HFFc6 (cell line): ENCODE data around the gene PLXND1. TPM values are rescaled to one million over a fixed set of nuclear protein-coding genes. Genes with fewer than 3 reads are reported as not detected.

ENCODE experiments used
- DNase-seq: peaks from one replicate; pipeline ENCODE4 v3.0.0-alpha.2; 2018
- H3K27ac Mint-ChIP-seq: 2 replicates; pipeline ENCODE4 v1.8.0; 2020; ENCODE audit warnings: mild to moderate bottlenecking, mixed read lengths
- H3K27me3 Mint-ChIP-seq: 2 replicates; pipeline ENCODE4 v1.8.0; 2021; ENCODE audit warnings: mild to moderate bottlenecking, moderate library complexity, mixed read lengths; ENCODE audit not compliant: insufficient read depth
- H3K36me3 Mint-ChIP-seq: 2 replicates; pipeline ENCODE4 v1.8.0; 2021; ENCODE audit warnings: low read depth, mixed read lengths
- H3K4me1 Mint-ChIP-seq: 2 replicates; pipeline ENCODE4 v1.8.0; 2020; ENCODE audit warnings: low read depth, mixed read lengths
- H3K4me3 Mint-ChIP-seq: 2 replicates; pipeline ENCODE4 v1.8.0; 2020; ENCODE audit warnings: mild to moderate bottlenecking, moderate library complexity, mixed read lengths
- H3K9me3 Mint-ChIP-seq: 2 replicates; pipeline ENCODE4 v1.8.0; 2020; ENCODE audit warnings: mild to moderate bottlenecking, mixed read lengths
- total RNA-seq, 6 experiments: library from RNA; stranded (reverse); fragmentation: NEBNext Ultra II Directional; extraction: Animal tissue kit (Norgen Biotek cat#: 25700); gene quantifications; 2 replicates in 1 of 6; 3 replicates in 5 of 6; pipeline ENCODE4 v1.2.3, GENCODE V29; 2021
- TF ChIP-seq, protein P1 (sequence below): fragments of 200-600 bp; sonication (generic); IDR thresholded peaks from 2 replicates; pipeline ENCODE4 v1.5.0; 2021; ENCODE audit warnings: antibody characterized with exemption, mild to moderate bottlenecking

The PLXND1 gene
- total RNA-seq, 6 experiments from 2014 or later: 86.7 to 118 (median 108) TPM

DNA sequence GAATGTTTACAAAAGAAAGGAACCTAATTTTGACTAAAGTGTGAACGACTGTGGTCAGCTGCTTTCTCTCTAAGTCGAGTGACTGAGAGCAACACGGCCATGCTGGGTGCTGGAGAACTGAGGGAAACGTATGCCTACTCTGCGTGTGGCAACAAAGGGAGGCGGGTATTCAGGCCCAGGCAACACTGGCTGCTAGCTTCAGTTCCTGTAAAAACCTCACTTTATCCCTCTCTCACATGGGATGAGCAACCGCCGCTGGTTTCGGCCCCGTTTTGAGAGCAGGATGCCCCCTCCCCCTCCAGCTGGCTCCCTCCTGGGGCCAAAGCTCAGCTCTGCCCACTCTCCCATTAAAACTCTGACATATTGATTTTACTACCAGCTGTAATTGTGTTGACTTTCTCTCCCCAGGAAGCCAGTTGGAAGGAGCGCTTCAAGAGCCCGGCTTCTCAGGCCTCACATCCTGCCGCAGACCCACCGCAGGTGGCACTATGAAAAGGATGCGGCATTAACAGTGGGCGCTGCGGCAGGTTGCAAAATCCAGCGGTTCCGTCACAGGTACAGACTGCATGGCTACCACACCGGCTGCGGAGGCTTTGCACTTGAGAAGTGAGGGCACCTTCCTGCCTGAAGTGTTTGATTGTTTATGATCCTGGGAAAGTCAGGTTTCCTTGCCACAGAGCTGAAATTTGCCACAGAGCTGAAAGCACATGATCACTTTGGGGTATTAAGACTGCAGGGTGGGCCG is 12.7 kb downstream of the PLXND1 start:
- Mint-ChIP-seq H3K4me1 (peaks cover 55% of the 10 kb centered on the region), H3K36me3 (peaks cover 4% of the 10 kb centered on the region; the same call in 1 of the 2 replicates), H3K9me3 (no peaks in the 10 kb centered on the region), H3K27me3 (no peaks in the 10 kb centered on the region; the same call in 1 of the 2 replicates), H3K27ac (peak overlapping the region; percentile 69; the same call in 1 of the 2 replicates), H3K4me3 (no peak overlapping the region)
- TF ChIP-seq, protein P1, sequence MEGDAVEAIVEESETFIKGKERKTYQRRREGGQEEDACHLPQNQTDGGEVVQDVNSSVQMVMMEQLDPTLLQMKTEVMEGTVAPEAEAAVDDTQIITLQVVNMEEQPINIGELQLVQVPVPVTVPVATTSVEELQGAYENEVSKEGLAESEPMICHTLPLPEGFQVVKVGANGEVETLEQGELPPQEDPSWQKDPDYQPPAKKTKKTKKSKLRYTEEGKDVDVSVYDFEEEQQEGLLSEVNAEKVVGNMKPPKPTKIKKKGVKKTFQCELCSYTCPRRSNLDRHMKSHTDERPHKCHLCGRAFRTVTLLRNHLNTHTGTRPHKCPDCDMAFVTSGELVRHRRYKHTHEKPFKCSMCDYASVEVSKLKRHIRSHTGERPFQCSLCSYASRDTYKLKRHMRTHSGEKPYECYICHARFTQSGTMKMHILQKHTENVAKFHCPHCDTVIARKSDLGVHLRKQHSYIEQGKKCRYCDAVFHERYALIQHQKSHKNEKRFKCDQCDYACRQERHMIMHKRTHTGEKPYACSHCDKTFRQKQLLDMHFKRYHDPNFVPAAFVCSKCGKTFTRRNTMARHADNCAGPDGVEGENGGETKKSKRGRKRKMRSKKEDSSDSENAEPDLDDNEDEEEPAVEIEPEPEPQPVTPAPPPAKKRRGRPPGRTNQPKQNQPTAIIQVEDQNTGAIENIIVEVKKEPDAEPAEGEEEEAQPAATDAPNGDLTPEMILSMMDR: no peak
- no peak for DNase-seq

DNA sequence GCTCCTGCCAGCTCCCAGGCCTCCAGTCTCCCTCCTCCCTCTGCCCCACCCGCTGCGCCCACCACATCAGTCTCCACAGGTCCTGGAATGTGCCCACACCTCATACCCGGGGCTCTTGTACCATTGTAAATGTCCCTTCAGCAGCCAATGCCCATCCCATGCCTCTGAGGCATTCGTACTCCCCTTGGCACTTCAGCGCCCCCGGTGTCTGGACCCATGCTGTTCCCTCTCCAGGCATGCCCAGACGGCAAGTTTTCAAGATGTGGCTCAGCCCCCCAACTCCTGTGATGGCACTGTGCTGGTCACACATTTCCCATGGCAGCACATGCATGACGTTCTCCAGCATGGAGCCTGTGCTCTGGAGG is 13.3 kb downstream of the PLXND1 start:
- Mint-ChIP-seq H3K9me3 (no peaks in the 10 kb centered on the region), H3K36me3 (peaks cover 4% of the 10 kb centered on the region; the same call in 1 of the 2 replicates), H3K27ac (peak overlapping the region; percentile 69), H3K27me3 (no peaks in the 10 kb centered on the region; the same call in 1 of the 2 replicates), H3K4me1 (peaks cover 50% of the 10 kb centered on the region), H3K4me3 (no peak overlapping the region)
- TF ChIP-seq, protein P1: no peak; the same call in 1 of the 2 replicates
- DNase-seq: no peak

DNA sequence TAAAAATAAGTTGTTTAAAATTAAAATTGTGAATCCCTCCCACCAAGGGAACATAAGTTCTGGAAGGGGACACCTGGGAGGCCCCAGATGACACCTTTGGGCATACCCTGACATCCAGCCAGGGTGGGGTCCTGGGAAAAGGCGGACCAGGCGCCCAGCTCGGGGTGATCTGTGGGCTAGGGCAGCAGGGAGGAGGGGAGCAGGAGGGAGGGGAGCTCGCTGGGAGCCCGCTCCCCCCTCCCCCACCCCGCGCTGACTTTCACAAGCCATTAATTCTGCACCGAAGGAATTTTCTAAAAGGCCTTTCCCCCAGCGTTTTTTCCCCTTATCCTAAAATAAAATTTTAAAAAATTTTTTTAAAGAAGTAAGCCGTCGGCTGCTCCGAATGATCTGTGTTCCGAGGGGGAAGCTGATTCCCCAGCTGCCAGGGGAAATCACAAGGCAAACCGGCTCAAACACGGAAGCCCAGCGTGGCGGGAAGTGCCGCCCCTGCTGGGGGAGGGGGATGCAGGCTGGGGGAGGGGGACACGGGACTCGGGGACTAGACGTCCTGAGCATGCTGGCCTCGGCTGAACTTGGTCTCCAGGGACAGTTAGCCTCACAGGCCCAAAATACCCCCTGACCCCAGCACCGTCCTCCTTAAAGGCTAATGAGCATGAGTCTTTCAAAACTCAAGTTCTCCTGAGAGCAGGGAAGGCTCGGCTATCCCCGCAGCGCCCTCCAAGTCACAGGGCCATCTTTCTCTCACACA is 13.9 kb downstream of the PLXND1 start:
- Mint-ChIP-seq H3K9me3 (no peaks in the 10 kb centered on the region), H3K4me1 (peaks cover 47% of the 10 kb centered on the region), H3K4me3 (no peak overlapping the region), H3K36me3 (peaks cover 4% of the 10 kb centered on the region; the same call in 1 of the 2 replicates), H3K27ac (peak overlapping the region; percentile 69), H3K27me3 (no peaks in the 10 kb centered on the region; the same call in 1 of the 2 replicates)
- no peak for DNase-seq
- TF ChIP-seq, protein P1: no peak

- no peak for DNase-seq
- TF ChIP-seq, protein P1: no peak
- no peaks in the 10 kb centered on the region; the same call in 1 of the 2 replicates for H3K27me3 Mint-ChIP-seq
- peaks cover 4% of the 10 kb centered on the region; the same call in 1 of the 2 replicates for H3K36me3 Mint-ChIP-seq
- H3K4me1 Mint-ChIP-seq: peaks cover 44% of the 10 kb centered on the region
- peak overlapping the region; percentile 2; the same call in 1 of the 2 replicates for H3K27ac Mint-ChIP-seq
- H3K9me3 Mint-ChIP-seq: no peaks in the 10 kb centered on the region
- H3K4me3 Mint-ChIP-seq: no peak overlapping the region
These were observed 14.5 kb downstream of the PLXND1 start for GRCh38 chr3:129591932-129592331.

DNA sequence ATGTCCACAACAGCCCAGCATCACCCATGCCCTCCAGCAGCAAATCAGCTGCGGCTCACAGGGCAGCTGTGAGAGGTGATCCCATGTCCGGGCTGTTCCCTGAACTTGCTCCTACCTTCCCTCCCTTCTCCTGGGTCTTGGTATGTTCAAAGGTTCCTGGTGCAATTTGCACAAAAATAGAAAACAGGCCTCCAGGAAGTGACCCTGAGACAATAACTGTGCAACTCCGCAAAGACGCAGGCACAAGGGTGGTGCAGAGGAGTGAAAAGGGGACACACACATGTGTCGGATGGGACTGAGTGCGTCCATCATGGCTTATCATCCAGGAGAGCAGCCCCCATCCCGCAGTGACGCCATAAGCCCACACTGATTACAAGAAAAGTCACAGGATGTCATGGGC is 16.3 kb downstream of the PLXND1 start:
- no peak overlapping the region for H3K27ac Mint-ChIP-seq
- H3K4me1 Mint-ChIP-seq: peaks cover 27% of the 10 kb centered on the region
- TF ChIP-seq, protein P1: no peak
- no peaks in the 10 kb centered on the region for H3K9me3 Mint-ChIP-seq
- no peaks in the 10 kb centered on the region for H3K36me3 Mint-ChIP-seq
- no peaks in the 10 kb centered on the region; the same call in 1 of the 2 replicates for H3K27me3 Mint-ChIP-seq
- no peak overlapping the region for H3K4me3 Mint-ChIP-seq
- no peak for DNase-seq
